Tibial nerve (tissue), 4 donors: Measurements from ENCODE around the gene IL1RAPL2.

Source experiments
- CTCF ChIP-seq, 5 experiments: fragments of 200-600 bp in 3 of 5; fragments of 450-650 bp in 2 of 5; sonication (generic) in 3 of 5; IDR thresholded peaks; one replicate each; pipeline ENCODE4 v1.5.1; 2016 to 2019; ENCODE audit warnings: antibody characterized with exemption in 5 of 5, mild to moderate bottlenecking in 3 of 5, moderate library complexity in 2 of 5
- EP300 ChIP-seq, 2 donors: sonication (generic); formaldehyde crosslinking; IDR thresholded peaks; one replicate each; pipeline ENCODE4 v1.6.1; 2017; ENCODE audit warnings: antibody characterized with exemption in 2 of 2, mild to moderate bottlenecking in 1 of 2
- POLR2A ChIP-seq, 2 donors: fragments of 450-650 bp; IDR thresholded peaks; one replicate each; pipeline ENCODE4 v1.6.1; 2017; ENCODE audit warnings: antibody characterized with exemption in 2 of 2, mild to moderate bottlenecking in 2 of 2, moderate library complexity in 2 of 2

- no peak for TF ChIP-seq CTCF (IDR thresholded peaks at IDR 0.05)
- TF ChIP-seq POLR2A (IDR thresholded peaks at IDR 0.05) = no peak
- TF ChIP-seq EP300 (IDR thresholded peaks at IDR 0.05) = no peak
Observed at GRCh38 chrX:105267167-105267566, 701.2 kb downstream of the IL1RAPL2 start.
